GM12801 (cell line): ENCODE results near the gene SLC9A3.

ENCODE experiments used
- CTCF ChIP-seq: IDR thresholded peaks from one replicate; pipeline ENCODE4 v1.5.1; 2011; ENCODE audit warnings: control low read depth; ENCODE audit not compliant: insufficient read length; ENCODE audit errors: extremely low read depth

The SLC9A3 gene

GRCh38 chr5:448061-448765, 76.0 kb downstream of the SLC9A3 start:
- no peak for TF ChIP-seq CTCF

DNA sequence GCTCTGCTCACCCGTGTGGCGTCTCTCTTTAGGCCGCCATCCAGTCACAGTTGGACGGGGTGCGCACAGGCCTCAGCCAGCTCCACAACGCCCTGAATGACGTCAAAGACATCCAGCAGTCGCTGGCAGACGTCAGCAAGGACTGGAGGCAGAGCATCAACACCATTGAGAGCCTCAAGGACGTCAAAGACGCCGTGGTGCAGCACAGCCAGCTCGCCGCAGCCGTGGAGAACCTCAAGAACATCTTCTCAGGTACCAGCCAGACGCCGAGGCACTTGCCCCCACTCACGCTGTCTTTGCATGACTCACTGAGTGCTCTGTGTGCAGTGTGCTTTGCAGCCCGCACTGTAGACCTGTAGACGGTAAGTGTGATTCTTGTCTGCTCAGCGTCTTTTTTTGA, 76.7 kb downstream of the SLC9A3 start:
- no peak for TF ChIP-seq CTCF

DNA sequence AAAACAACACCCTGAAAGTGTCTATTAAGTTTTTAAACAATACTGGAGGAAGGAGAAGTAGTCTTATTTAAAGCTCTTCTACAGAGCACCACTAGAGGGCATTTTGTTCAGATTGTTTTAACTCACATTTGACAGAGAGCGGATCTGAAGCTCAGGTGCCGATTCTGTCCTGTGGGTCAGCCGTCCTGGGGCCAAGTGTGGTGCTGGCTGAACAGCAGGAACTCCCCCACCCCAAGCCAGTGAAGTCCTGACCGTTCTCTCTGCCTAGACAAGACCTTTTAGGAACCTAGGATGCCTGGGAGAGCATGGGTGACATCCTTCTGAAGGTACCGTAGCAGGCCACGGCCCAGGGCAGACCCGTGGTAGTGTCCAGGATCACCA, 77.4 kb downstream of the SLC9A3 start:
- TF ChIP-seq CTCF, result no peak

- no peak for TF ChIP-seq CTCF
These were observed 78.0 kb downstream of the SLC9A3 start for GRCh38 chr5:446066-446882.

GRCh38 chr5:445591-445990, 78.7 kb downstream of the SLC9A3 start:
- TF ChIP-seq CTCF, result no peak

GRCh38 chr5:444226-444625, 80.0 kb downstream of the SLC9A3 start:
- TF ChIP-seq CTCF, result no peak

GRCh38 chr5:443239-444151, 80.8 kb downstream of the SLC9A3 start:
- TF ChIP-seq CTCF, result no peak
